Transverse colon (tissue), 4 donors: ENCODE measurements around the gene ANKFN1. TPM values are rescaled to one million over a fixed set of nuclear protein-coding genes. Genes with fewer than 3 reads are reported as not detected.

Experiments used
- DNase-seq: peaks from one replicate; pipeline ENCODE4 v3.0.0-alpha.2; 2019
- H3K27ac ChIP-seq, 4 donors: fragments of 200-600 bp; sonication (generic); 2 replicates each; pipeline ENCODE4 v1.5.1; 2016 to 2018; ENCODE audit warnings: inconsistent platforms in 4 of 4
- H3K27me3 ChIP-seq: fragments of 200-600 bp; sonication (generic); 2 replicates; pipeline ENCODE4 v1.5.1; 2017; ENCODE audit warnings: inconsistent platforms
- H3K36me3 ChIP-seq, 4 donors: fragments of 200-600 bp; sonication (generic); 2 replicates each; pipeline ENCODE4 v1.5.1; 2017 to 2019; ENCODE audit warnings: inconsistent platforms in 4 of 4
- H3K4me1 ChIP-seq, 4 donors: fragments of 200-600 bp; sonication (generic); 2 replicates each; pipeline ENCODE4 v1.5.1; 2017 to 2020; ENCODE audit warnings: inconsistent platforms in 4 of 4
- H3K4me3 ChIP-seq, 4 donors: fragments of 200-600 bp; sonication (generic); 1 replicate in 1 of 4; 2 replicates in 3 of 4; pipeline versions ENCODE4 v1.5.1 to v1.6.1; 2017 to 2019; ENCODE audit warnings: inconsistent platforms in 4 of 4
- H3K9me3 ChIP-seq, 2 donors: fragments of 200-600 bp; sonication (generic); 2 replicates each; pipeline ENCODE4 v1.5.1; 2017 to 2019; ENCODE audit warnings: inconsistent platforms in 2 of 2
- EP300 ChIP-seq: sonication (generic); formaldehyde crosslinking; IDR thresholded peaks from one replicate; pipeline ENCODE4 v1.6.1; 2017; ENCODE audit warnings: antibody characterized with exemption, low read depth
- POLR2A ChIP-seq: fragments of 450-650 bp; IDR thresholded peaks from one replicate; pipeline ENCODE4 v1.6.1; 2016; ENCODE audit warnings: antibody characterized with exemption, mild to moderate bottlenecking, moderate library complexity
- POLR2AphosphoS5 ChIP-seq, 3 donors: sonication (generic); formaldehyde crosslinking; IDR thresholded peaks; one replicate each; pipeline ENCODE4 v1.6.1; 2016; ENCODE audit warnings: antibody characterized with exemption in 3 of 3
- WGBS, 2 donors: methylation state at CpG; one replicate each; pipeline ENCODE4 v1.1.5; 2018; ENCODE audit warnings: low coverage in 1 of 2; 5-methylcytosine and 5-hydroxymethylcytosine counted together
- in situ Hi-C, 4 donors: fragments of 200-750 bp; cut with MboI; loops; one replicate each; pipeline versions ENCODE4 v1.15.0 to v1.15.1; 2017; ENCODE audit warnings: low sequenced_read_pairs in 3 of 4, low pct_ligation_motif_present in 1 of 4, low pct_unique_long_range_greater_than_20kb in 1 of 4
- intact Hi-C: fragments of 100-400 bp; cut with DNase I; formaldehyde crosslinking; loops from one replicate; pipeline ENCODE4 v1.15.1; 2023; ENCODE audit warnings: low total_unique reads
- total RNA-seq, 4 donors: library from RNA; depleted of rRNA; stranded (reverse); fragments of >200 nt; gene quantifications; one replicate each; pipeline ENCODE4 v1.1.0, GENCODE V29; 2016
- TF ChIP-seq, protein P1 (sequence below), 5 experiments: fragments of 200-600 bp in 3 of 5; fragments of 450-650 bp in 2 of 5; sonication (generic) in 3 of 5; IDR thresholded peaks; 1 replicate in 2 of 5; 2 replicates in 3 of 5; pipeline ENCODE4 v1.5.1; 2016 to 2017; ENCODE audit warnings: antibody characterized with exemption in 5 of 5, inconsistent platforms in 3 of 5, mild to moderate bottlenecking in 2 of 5, moderate library complexity in 1 of 5

ANKFN1 gene
- total RNA-seq, 4 donors from 2014 or later, result 1.2 TPM; not detected in 3

DNA sequence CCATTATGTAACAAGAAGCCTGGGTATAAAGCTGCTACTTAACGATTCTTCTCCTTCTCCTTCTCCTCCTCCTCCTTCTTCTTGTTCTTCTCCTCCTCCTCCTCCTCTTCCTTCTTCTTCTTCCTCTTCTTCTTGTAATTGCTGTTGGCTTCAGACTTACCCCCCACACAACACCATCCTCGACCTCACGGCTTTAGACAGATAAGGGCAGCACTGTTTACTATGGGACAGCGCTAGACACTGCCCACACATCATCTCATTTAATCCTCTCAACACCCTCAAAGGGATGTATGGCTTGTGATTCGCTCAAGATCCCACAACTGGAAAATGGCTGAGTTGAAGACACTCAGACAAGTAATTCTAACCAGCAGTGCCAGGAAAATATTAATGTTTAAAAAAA is 379.7 kb downstream of the ANKFN1 start:
- H3K36me3 ChIP-seq, result no peaks in the 10 kb centered on the region
- no peak overlapping the region for H3K4me3 ChIP-seq
- 66 to 76% methylated on average over 5 of the region's 5 CpGs for WGBS, 2 donors
- no peaks in the 10 kb centered on the region for H3K4me1 ChIP-seq
- intact Hi-C loops (no loop called here), in situ Hi-C loops (no loop called here)
- no peaks in the 10 kb centered on the region for H3K27me3 ChIP-seq
- TF ChIP-seq POLR2A, result no peak
- TF ChIP-seq POLR2AphosphoS5 (IDR thresholded peaks at IDR 0.05), result no peak
- TF ChIP-seq, protein P1, sequence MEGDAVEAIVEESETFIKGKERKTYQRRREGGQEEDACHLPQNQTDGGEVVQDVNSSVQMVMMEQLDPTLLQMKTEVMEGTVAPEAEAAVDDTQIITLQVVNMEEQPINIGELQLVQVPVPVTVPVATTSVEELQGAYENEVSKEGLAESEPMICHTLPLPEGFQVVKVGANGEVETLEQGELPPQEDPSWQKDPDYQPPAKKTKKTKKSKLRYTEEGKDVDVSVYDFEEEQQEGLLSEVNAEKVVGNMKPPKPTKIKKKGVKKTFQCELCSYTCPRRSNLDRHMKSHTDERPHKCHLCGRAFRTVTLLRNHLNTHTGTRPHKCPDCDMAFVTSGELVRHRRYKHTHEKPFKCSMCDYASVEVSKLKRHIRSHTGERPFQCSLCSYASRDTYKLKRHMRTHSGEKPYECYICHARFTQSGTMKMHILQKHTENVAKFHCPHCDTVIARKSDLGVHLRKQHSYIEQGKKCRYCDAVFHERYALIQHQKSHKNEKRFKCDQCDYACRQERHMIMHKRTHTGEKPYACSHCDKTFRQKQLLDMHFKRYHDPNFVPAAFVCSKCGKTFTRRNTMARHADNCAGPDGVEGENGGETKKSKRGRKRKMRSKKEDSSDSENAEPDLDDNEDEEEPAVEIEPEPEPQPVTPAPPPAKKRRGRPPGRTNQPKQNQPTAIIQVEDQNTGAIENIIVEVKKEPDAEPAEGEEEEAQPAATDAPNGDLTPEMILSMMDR (IDR thresholded peaks at IDR 0.05), result no peak
- TF ChIP-seq EP300, result no peak
- H3K27ac ChIP-seq, result no peak overlapping the region
- H3K9me3 ChIP-seq, result no peaks in the 10 kb centered on the region
- no peak for DNase-seq

DNA sequence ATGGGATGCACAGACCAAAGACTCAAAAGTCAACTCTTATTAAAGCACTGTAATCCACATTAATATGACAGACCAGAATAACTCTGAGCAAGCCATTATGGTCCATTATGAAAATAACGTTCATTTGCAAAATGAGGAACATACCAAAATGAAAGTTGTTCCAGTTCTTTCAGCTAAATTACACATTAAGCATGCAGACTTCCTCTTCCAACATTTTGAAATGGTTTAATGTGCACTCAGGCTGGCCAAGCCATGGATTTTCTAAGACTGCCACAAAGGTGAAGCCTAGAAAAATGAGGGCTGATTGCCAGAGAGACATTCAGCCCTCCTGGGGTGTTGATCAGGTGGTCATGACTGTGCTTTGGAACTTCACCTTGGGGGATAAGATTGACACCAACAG is 383.5 kb downstream of the ANKFN1 start:
- Histone ChIP-seq H3K27me3 (peaks cover 1% of the 10 kb centered on the region), H3K36me3 (no peaks in the 10 kb centered on the region), H3K4me1 (no peaks in the 10 kb centered on the region), H3K27ac (no peak overlapping the region), H3K9me3 (no peaks in the 10 kb centered on the region), H3K4me3 (no peak overlapping the region)
- intact Hi-C loops (no loop called here), in situ Hi-C loops (no loop called here)
- no peak for TF ChIP-seq POLR2A
- TF ChIP-seq EP300, result no peak
- no peak for TF ChIP-seq POLR2AphosphoS5 (IDR thresholded peaks at IDR 0.05)
- TF ChIP-seq, protein P1 (IDR thresholded peaks at IDR 0.05), result no peak
- DNase-seq, result no peak
- WGBS, 2 donors, result 50 to 76% methylated on average over 1 of the region's 1 CpG

DNA sequence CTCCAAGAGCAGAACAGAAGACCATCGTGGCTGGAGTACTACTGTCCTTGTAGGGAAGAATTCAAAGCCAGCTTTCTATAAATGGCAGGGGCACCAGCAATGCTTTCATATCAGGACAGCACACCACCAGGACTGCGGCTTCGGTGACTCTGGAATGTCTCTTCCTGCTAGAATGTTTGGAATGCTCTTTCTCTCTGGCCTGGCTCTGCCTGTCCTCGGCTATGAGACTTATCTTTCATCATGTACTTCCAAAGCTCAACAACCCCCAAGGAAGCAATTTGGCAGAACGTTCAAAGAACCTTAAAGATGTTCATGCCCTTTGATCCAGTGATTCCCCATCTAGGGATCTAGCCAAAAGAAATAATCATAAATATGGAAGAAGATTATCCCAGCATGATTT is 387.6 kb downstream of the ANKFN1 start:
- intact Hi-C loops, result no loop called here
- in situ Hi-C loops, result no loop called here
- Histone ChIP-seq H3K36me3 (no peaks in the 10 kb centered on the region), H3K27me3 (peaks cover 3% of the 10 kb centered on the region), H3K27ac (no peak overlapping the region), H3K4me1 (no peaks in the 10 kb centered on the region), H3K9me3 (no peaks in the 10 kb centered on the region), H3K4me3 (no peak overlapping the region)
- no peak for DNase-seq
- TF ChIP-seq, protein P1 (IDR thresholded peaks at IDR 0.05), result no peak
- no peak for TF ChIP-seq EP300
- TF ChIP-seq POLR2AphosphoS5 (IDR thresholded peaks at IDR 0.05), result no peak
- no peak for TF ChIP-seq POLR2A
- 47% methylated on average over 5 of the region's 5 CpGs; no CpG with 5 or more reads in 1 of the 2 donors for WGBS, 2 donors

DNA sequence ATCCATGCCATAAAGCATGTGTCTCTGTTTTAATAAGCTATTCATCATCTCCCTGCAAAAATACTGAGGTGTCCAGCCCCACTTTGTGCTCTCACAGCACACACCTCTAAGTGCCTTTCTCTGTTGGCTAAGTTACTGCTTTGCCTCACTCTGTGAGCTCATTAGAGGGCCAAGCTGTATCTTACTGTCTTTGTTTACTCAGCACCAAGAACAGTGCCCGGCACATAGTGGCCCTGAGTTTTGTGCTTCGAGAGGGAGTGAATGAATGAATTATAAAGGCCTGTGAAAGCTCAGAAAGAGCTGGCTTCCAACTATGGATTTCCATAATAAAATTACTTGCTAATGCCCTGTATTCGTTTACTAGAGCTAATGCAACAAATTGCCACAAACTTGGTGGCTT is 390.0 kb downstream of the ANKFN1 start:
- TF ChIP-seq EP300 (no peak), POLR2A (no peak), POLR2AphosphoS5 (IDR thresholded peaks at IDR 0.05) (no peak)
- TF ChIP-seq, protein P1 (IDR thresholded peaks at IDR 0.05), result no peak
- no peaks in the 10 kb centered on the region for H3K36me3 ChIP-seq
- no peaks in the 10 kb centered on the region for H3K9me3 ChIP-seq
- H3K4me1 ChIP-seq, result no peaks in the 10 kb centered on the region
- H3K27ac ChIP-seq, result no peak overlapping the region
- in situ Hi-C loops (no loop called here), intact Hi-C loops (no loop called here)
- WGBS, 2 donors, result 9 to 38% methylated on average over 2 to 3 of the region's 3 CpGs
- peaks cover 3% of the 10 kb centered on the region for H3K27me3 ChIP-seq
- no peak overlapping the region for H3K4me3 ChIP-seq
- DNase-seq, result no peak
